Mesothelial cell of epicardium (in vitro differentiated cells): ENCODE data around the gene PSMD12. TPM values are rescaled to one million over a fixed set of nuclear protein-coding genes. Genes with fewer than 3 reads are reported as not detected.
"Not testable (repeated sequence)": the region's sequence is repeated elsewhere in the genome, so short reads cannot be mapped to it uniquely, and the experiment has no call there.

Experiments
- DNase-seq, 2 experiments: peaks; one replicate each; pipeline ENCODE4 v3.0.0; 2021; ENCODE audit warnings: low spot score in 2 of 2; ENCODE audit not compliant: unreplicated experiment in 2 of 2
- H3K27ac Mint-ChIP-seq: 2 replicates; pipeline ENCODE4 v1.8.0; 2021; ENCODE audit warnings: mixed read lengths
- H3K27me3 Mint-ChIP-seq: 2 replicates; pipeline ENCODE4 v1.8.0; 2021; ENCODE audit warnings: low read depth, mixed read lengths
- H3K36me3 Mint-ChIP-seq: 2 replicates; pipeline ENCODE4 v1.8.0; 2021; ENCODE audit warnings: mixed read lengths
- H3K4me1 Mint-ChIP-seq: 2 replicates; pipeline ENCODE4 v1.8.0; 2021; ENCODE audit warnings: mixed read lengths
- H3K4me3 Mint-ChIP-seq: 2 replicates; pipeline ENCODE4 v1.8.0; 2021; ENCODE audit warnings: mild to moderate bottlenecking, moderate library complexity, mixed read lengths
- H3K9me3 Mint-ChIP-seq: 2 replicates; pipeline ENCODE4 v1.8.0; 2021; ENCODE audit warnings: mixed read lengths
- total RNA-seq: library from RNA; stranded (reverse); gene quantifications from 3 replicates; pipeline ENCODE4 v1.2.1, GENCODE V29; 2021
- TF ChIP-seq, protein P1 (sequence below): fragments of 200-600 bp; sonication (generic); IDR thresholded peaks from one replicate; pipeline ENCODE4 v1.5.0; 2021; ENCODE audit warnings: antibody characterized with exemption; ENCODE audit not compliant: unreplicated experiment

PSMD12 gene
- total RNA-seq, 1 donor from 2014 or later, result 41.7 TPM

- no peak for DNase-seq
- H3K36me3 Mint-ChIP-seq, result peaks cover 8% of the 10 kb centered on the region
- TF ChIP-seq, protein P1, sequence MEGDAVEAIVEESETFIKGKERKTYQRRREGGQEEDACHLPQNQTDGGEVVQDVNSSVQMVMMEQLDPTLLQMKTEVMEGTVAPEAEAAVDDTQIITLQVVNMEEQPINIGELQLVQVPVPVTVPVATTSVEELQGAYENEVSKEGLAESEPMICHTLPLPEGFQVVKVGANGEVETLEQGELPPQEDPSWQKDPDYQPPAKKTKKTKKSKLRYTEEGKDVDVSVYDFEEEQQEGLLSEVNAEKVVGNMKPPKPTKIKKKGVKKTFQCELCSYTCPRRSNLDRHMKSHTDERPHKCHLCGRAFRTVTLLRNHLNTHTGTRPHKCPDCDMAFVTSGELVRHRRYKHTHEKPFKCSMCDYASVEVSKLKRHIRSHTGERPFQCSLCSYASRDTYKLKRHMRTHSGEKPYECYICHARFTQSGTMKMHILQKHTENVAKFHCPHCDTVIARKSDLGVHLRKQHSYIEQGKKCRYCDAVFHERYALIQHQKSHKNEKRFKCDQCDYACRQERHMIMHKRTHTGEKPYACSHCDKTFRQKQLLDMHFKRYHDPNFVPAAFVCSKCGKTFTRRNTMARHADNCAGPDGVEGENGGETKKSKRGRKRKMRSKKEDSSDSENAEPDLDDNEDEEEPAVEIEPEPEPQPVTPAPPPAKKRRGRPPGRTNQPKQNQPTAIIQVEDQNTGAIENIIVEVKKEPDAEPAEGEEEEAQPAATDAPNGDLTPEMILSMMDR, result no peak
- no peaks in the 10 kb centered on the region for H3K4me1 Mint-ChIP-seq
- no peak overlapping the region for H3K4me3 Mint-ChIP-seq
- no peaks in the 10 kb centered on the region for H3K27me3 Mint-ChIP-seq
- no peak overlapping the region for H3K27ac Mint-ChIP-seq
- H3K9me3 Mint-ChIP-seq, result peaks cover 18% of the 10 kb centered on the region
These were observed 46.6 kb upstream of the PSMD12 start for GRCh38 chr17:67412941-67413340.

DNA sequence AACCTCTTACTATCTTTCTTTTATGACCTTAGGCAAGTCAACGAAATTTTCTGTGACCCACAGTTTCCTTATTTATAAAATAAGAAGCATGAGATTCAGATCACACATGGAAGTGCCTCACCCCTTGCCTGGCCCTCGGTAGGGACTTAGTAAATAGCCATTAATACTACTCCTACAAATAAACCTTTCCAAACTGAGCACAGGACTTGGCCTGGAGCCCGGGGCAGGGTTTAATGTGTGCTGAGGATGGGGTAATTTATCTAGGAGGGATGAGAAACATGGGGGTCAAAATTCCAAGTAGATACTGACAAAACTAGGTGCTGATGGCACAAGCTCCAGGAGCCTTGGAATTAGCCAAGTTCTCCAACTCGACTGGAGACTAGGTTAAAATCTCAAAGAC, 45.7 kb upstream of the PSMD12 start:
- no peak overlapping the region for H3K4me3 Mint-ChIP-seq
- no peaks in the 10 kb centered on the region for H3K4me1 Mint-ChIP-seq
- TF ChIP-seq, protein P1, result no peak
- peaks cover 8% of the 10 kb centered on the region for H3K36me3 Mint-ChIP-seq
- peaks cover 18% of the 10 kb centered on the region for H3K9me3 Mint-ChIP-seq
- DNase-seq, result no peak
- no peak overlapping the region for H3K27ac Mint-ChIP-seq
- H3K27me3 Mint-ChIP-seq, result no peaks in the 10 kb centered on the region

DNA sequence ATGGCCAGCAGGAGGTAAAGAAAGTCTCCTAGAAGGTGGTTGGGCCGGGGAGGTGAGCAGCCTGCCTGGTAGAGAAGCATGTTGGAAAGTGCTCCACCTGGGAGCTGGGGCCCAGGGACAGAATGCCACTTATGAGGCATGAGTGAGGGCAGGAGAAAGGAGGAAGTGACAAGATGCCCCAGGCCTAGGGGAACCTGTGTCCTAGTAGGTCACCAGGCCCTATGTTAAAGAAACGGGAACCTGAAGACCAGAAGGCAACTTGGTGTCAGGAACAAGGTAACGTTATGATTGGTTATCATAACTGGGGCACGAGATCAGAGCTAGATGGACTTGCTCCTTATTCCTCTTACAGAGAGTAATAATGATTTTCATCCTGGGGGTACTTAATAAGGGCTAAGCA, 45.0 kb upstream of the PSMD12 start:
- Mint-ChIP-seq H3K4me1 (no peaks in the 10 kb centered on the region), H3K4me3 (no peak overlapping the region), H3K27ac (no peak overlapping the region), H3K36me3 (peaks cover 8% of the 10 kb centered on the region), H3K27me3 (no peaks in the 10 kb centered on the region), H3K9me3 (peaks cover 18% of the 10 kb centered on the region)
- TF ChIP-seq, protein P1, result no peak
- no peak for DNase-seq

GRCh38 chr17:67408455-67408830, 42.1 kb upstream of the PSMD12 start:
- not testable (repeated sequence) for H3K4me3 Mint-ChIP-seq, H3K9me3 Mint-ChIP-seq, H3K36me3 Mint-ChIP-seq, H3K4me1 Mint-ChIP-seq, H3K27ac Mint-ChIP-seq, H3K27me3 Mint-ChIP-seq, DNase-seq

- TF ChIP-seq, protein P1, result no peak
- Mint-ChIP-seq H3K27me3 (no peaks in the 10 kb centered on the region), H3K36me3 (peaks cover 4% of the 10 kb centered on the region), H3K9me3 (peaks cover under 1% of the 10 kb centered on the region), H3K27ac (no peak overlapping the region), H3K4me1 (peaks cover 10% of the 10 kb centered on the region), H3K4me3 (no peak overlapping the region)
- no peak for DNase-seq
These were observed 37.1 kb upstream of the PSMD12 start for GRCh38 chr17:67403483-67403882.

DNA sequence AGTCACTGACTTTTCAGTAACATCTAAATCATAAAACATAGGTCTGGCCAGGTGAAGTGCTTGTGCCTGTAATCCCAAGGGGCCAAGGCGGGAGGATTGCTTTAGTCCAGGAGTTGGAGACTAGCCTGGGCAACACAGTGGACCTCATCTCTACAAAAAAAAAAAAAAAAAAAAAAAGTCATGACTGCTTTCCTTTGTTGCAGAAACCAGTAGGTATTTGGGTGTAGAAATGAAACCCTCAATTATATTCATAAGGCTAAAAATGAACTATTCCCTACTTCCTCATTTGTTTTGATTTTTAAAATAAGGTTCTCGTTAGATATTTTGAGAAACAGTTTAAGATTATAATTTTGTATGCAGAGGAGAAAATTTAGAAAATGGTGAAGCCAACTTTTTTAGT, 36.7 kb upstream of the PSMD12 start:
- H3K36me3 Mint-ChIP-seq, result peaks cover 6% of the 10 kb centered on the region
- no peaks in the 10 kb centered on the region for H3K27me3 Mint-ChIP-seq
- no peak overlapping the region for H3K4me3 Mint-ChIP-seq
- TF ChIP-seq, protein P1, result no peak
- peaks cover 3% of the 10 kb centered on the region for H3K9me3 Mint-ChIP-seq
- H3K4me1 Mint-ChIP-seq, result peaks cover 10% of the 10 kb centered on the region
- no peak overlapping the region for H3K27ac Mint-ChIP-seq
- DNase-seq, result no peak
